Measurements from ENCODE around the gene WNT9A. TPM values are rescaled to one million over a fixed set of nuclear protein-coding genes. Genes with fewer than 3 reads are reported as not detected.
"Not testable (repeated sequence)": the region's sequence is repeated elsewhere in the genome, so short reads cannot be mapped to it uniquely, and the experiment has no call there.

The WNT9A gene
- total and polyA plus RNA-seq, 4 donors, result 0.03 to 0.08 TPM; not detected in 2

- H3K9me3 ChIP-seq (ENCODE audit: control insufficient read depth in 4 of 4, low read length in 3 of 4); H3K36me3 ChIP-seq (ENCODE audit: control insufficient read depth in 4 of 4, insufficient read depth in 3 of 4, low read depth in 1 of 4, low read length in 3 of 4); H3K9ac ChIP-seq (ENCODE audit: low read depth in 1 of 2, low read length in 2 of 2); H3K27ac ChIP-seq (ENCODE audit: low read depth in 1 of 2, low read length in 2 of 2); H3K27me3 ChIP-seq (ENCODE audit: control insufficient read depth in 4 of 4, insufficient read depth in 4 of 4, low read length in 3 of 4); H3K4me1 ChIP-seq (ENCODE audit: control insufficient read depth in 4 of 4, insufficient read depth in 4 of 4, low read length in 3 of 4); DNase-seq (ENCODE audit: low spot score); H3K4me3 ChIP-seq (ENCODE audit: low read depth in 1 of 3, low read length in 3 of 3): not testable (repeated sequence)
- 86% methylated on average over 22 of the region's 22 CpGs for WGBS
Measured at GRCh38 chr1:227972843-227973374, 25.2 kb upstream of the WNT9A start.

GRCh38 chr1:227972283-227972679 is 24.5 kb upstream of the WNT9A start:
- not testable (repeated sequence) for H3K9me3 ChIP-seq (ENCODE audit: control insufficient read depth in 4 of 4, low read length in 3 of 4); H3K9ac ChIP-seq (ENCODE audit: low read depth in 1 of 2, low read length in 2 of 2); H3K4me1 ChIP-seq (ENCODE audit: control insufficient read depth in 4 of 4, insufficient read depth in 4 of 4, low read length in 3 of 4); H3K27me3 ChIP-seq (ENCODE audit: control insufficient read depth in 4 of 4, insufficient read depth in 4 of 4, low read length in 3 of 4); H3K27ac ChIP-seq (ENCODE audit: low read depth in 1 of 2, low read length in 2 of 2); H3K36me3 ChIP-seq (ENCODE audit: control insufficient read depth in 4 of 4, insufficient read depth in 3 of 4, low read depth in 1 of 4, low read length in 3 of 4); H3K4me3 ChIP-seq (ENCODE audit: low read depth in 1 of 3, low read length in 3 of 3); DNase-seq (ENCODE audit: low spot score)
- 89% methylated on average over 16 of the region's 19 CpGs for WGBS

- not testable (repeated sequence) for DNase-seq (ENCODE audit: low spot score); H3K9me3 ChIP-seq (ENCODE audit: control insufficient read depth in 4 of 4, low read length in 3 of 4); H3K27ac ChIP-seq (ENCODE audit: low read depth in 1 of 2, low read length in 2 of 2); H3K4me3 ChIP-seq (ENCODE audit: low read depth in 1 of 3, low read length in 3 of 3); H3K27me3 ChIP-seq (ENCODE audit: control insufficient read depth in 4 of 4, insufficient read depth in 4 of 4, low read length in 3 of 4); H3K9ac ChIP-seq (ENCODE audit: low read depth in 1 of 2, low read length in 2 of 2); H3K4me1 ChIP-seq (ENCODE audit: control insufficient read depth in 4 of 4, insufficient read depth in 4 of 4, low read length in 3 of 4); H3K36me3 ChIP-seq (ENCODE audit: control insufficient read depth in 4 of 4, insufficient read depth in 3 of 4, low read depth in 1 of 4, low read length in 3 of 4)
- WGBS, result 88% methylated on average over 25 of the region's 27 CpGs
Measured at GRCh38 chr1:227971643-227972282, 24.0 kb upstream of the WNT9A start.

DNA sequence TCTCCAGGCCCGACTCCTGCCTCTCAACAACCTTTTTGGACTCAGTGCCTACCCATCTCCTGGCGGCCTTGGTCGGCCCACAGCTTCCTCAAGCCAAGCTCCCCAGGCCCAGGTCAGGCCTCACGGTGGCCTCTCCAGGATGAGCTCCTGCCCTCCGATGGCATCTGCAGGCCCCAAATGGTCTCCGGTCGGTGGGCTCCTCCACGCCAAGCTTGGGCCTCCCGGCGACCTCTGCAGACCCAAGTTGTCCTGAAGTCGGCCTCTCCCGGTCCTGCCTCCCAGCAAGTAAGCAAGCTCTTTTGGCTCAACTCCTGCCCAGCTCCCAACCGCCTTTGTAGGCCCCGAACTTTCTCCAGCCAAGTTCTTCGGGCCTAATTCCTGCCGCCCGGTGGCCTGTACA is 23.5 kb upstream of the WNT9A start:
- DNase-seq (ENCODE audit: low spot score), result not testable (repeated sequence)

GRCh38 chr1:227970076-227970995 is 22.6 kb upstream of the WNT9A start:
- DNase-seq (ENCODE audit: low spot score); H3K9me3 ChIP-seq (ENCODE audit: control insufficient read depth in 4 of 4, low read length in 3 of 4); H3K9ac ChIP-seq (ENCODE audit: low read depth in 1 of 2, low read length in 2 of 2); H3K4me3 ChIP-seq (ENCODE audit: low read depth in 1 of 3, low read length in 3 of 3); H3K27ac ChIP-seq (ENCODE audit: low read depth in 1 of 2, low read length in 2 of 2); H3K4me1 ChIP-seq (ENCODE audit: control insufficient read depth in 4 of 4, insufficient read depth in 4 of 4, low read length in 3 of 4); H3K27me3 ChIP-seq (ENCODE audit: control insufficient read depth in 4 of 4, insufficient read depth in 4 of 4, low read length in 3 of 4); H3K36me3 ChIP-seq (ENCODE audit: control insufficient read depth in 4 of 4, insufficient read depth in 3 of 4, low read depth in 1 of 4, low read length in 3 of 4): not testable (repeated sequence)
- 90% methylated on average over 36 of the region's 36 CpGs for WGBS

More for the DNA sequence above, 23.5 kb upstream of the WNT9A start:
- WGBS, result 98% methylated on average over 12 of the region's 17 CpGs
- not testable (repeated sequence) for H3K4me3 ChIP-seq (ENCODE audit: low read depth in 1 of 3, low read length in 3 of 3); H3K36me3 ChIP-seq (ENCODE audit: control insufficient read depth in 4 of 4, insufficient read depth in 3 of 4, low read depth in 1 of 4, low read length in 3 of 4); H3K27me3 ChIP-seq (ENCODE audit: control insufficient read depth in 4 of 4, insufficient read depth in 4 of 4, low read length in 3 of 4); H3K27ac ChIP-seq (ENCODE audit: low read depth in 1 of 2, low read length in 2 of 2); H3K4me1 ChIP-seq (ENCODE audit: control insufficient read depth in 4 of 4, insufficient read depth in 4 of 4, low read length in 3 of 4); H3K9me3 ChIP-seq (ENCODE audit: control insufficient read depth in 4 of 4, low read length in 3 of 4); H3K9ac ChIP-seq (ENCODE audit: low read depth in 1 of 2, low read length in 2 of 2)

DNA sequence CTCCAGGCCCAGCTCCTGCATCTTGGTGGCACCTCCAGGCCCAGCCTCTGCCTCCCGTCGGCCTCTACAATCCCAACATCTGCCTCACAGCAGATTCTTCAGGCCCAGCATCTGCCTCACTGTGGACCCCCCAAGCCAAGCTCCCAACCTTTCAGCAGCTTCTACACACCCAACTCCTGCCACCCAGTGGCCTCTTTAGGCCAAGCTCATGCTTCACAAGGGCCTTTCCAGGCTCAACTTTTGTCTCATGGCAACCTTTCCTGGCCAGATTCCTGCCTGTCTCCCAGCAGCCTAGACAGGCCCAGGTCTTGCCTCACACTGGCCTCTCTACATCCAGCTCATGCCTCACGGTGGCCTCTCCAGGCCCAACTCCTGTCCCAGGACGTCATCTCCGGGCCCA is 20.1 kb upstream of the WNT9A start:
- not testable (repeated sequence) for H3K4me3 ChIP-seq (ENCODE audit: low read depth in 1 of 3, low read length in 3 of 3); H3K27me3 ChIP-seq (ENCODE audit: control insufficient read depth in 4 of 4, insufficient read depth in 4 of 4, low read length in 3 of 4); H3K27ac ChIP-seq (ENCODE audit: low read depth in 1 of 2, low read length in 2 of 2); H3K4me1 ChIP-seq (ENCODE audit: control insufficient read depth in 4 of 4, insufficient read depth in 4 of 4, low read length in 3 of 4); H3K9me3 ChIP-seq (ENCODE audit: control insufficient read depth in 4 of 4, low read length in 3 of 4); DNase-seq (ENCODE audit: low spot score); H3K36me3 ChIP-seq (ENCODE audit: control insufficient read depth in 4 of 4, insufficient read depth in 3 of 4, low read depth in 1 of 4, low read length in 3 of 4); H3K9ac ChIP-seq (ENCODE audit: low read depth in 1 of 2, low read length in 2 of 2)
- 87% methylated on average over 5 of the region's 5 CpGs for WGBS

DNA sequence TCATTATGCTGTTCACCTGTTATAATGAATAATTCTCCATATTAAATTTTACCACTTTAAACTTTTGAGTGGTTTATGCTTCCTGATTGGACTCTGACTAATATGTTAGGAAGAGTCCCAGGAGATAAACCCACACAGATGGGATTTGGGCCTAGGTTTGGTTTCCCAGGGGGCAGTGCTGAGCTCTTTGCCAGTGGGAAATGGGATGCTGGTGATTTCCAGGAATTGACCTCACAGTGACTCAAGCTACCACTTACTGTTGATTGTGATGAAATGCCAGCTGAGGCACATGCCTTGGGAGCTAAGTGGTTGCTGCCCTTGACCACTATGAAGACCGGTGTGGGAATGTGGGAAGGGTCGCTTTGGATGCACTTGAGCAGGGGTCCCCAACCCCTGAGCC is 19.0 kb upstream of the WNT9A start:
- H3K9ac ChIP-seq (ENCODE audit: low read depth in 1 of 2, low read length in 2 of 2); H3K4me1 ChIP-seq (ENCODE audit: control insufficient read depth in 4 of 4, insufficient read depth in 4 of 4, low read length in 3 of 4); H3K36me3 ChIP-seq (ENCODE audit: control insufficient read depth in 4 of 4, insufficient read depth in 3 of 4, low read depth in 1 of 4, low read length in 3 of 4); H3K4me3 ChIP-seq (ENCODE audit: low read depth in 1 of 3, low read length in 3 of 3); DNase-seq (ENCODE audit: low spot score); H3K9me3 ChIP-seq (ENCODE audit: control insufficient read depth in 4 of 4, low read length in 3 of 4); H3K27ac ChIP-seq (ENCODE audit: low read depth in 1 of 2, low read length in 2 of 2); H3K27me3 ChIP-seq (ENCODE audit: control insufficient read depth in 4 of 4, insufficient read depth in 4 of 4, low read length in 3 of 4): not testable (repeated sequence)
- WGBS, result 97% methylated on average over 2 of the region's 2 CpGs
